Neural progenitor cell (in vitro differentiated cells): ENCODE data around the gene SOX5.

ENCODE experiments used
- CTCF ChIP-seq: fragments of 200-600 bp; sonication (generic); IDR thresholded peaks from 2 replicates; pipeline ENCODE4 v1.5.1; 2017; ENCODE audit warnings: antibody characterized with exemption, mild to moderate bottlenecking
- EZH2 ChIP-seq: fragments of 200-600 bp; sonication (generic); IDR thresholded peaks from 2 replicates; pipeline ENCODE4 v1.6.1; 2017; ENCODE audit warnings: antibody characterized with exemption, mild to moderate bottlenecking, moderate library complexity
- EZH2phosphoT487 ChIP-seq: fragments of 200-600 bp; sonication (generic); IDR thresholded peaks from 2 replicates; pipeline ENCODE4 v1.6.1; 2017; ENCODE audit warnings: antibody characterized with exemption

GRCh38 chr12:23555180-23555824 lies 394.2 kb downstream of the SOX5 start:
- TF ChIP-seq CTCF (no peak), EZH2 (no peak), EZH2phosphoT487 (no peak)
